HFF-Myc (cell line): ENCODE results near the gene KCNN3.

ENCODE experiments used
- DNase-seq: peaks from one replicate; pipeline ENCODE4 v3.0.0-alpha.2; 2011; ENCODE audit warnings: low read depth; ENCODE audit errors: extremely low read depth
- H3K4me3 ChIP-seq: replicated peaks from 2 replicates; pipeline ENCODE4 v1.5.1; 2011; ENCODE audit warnings: low read depth, mild to moderate bottlenecking, control low read depth, low read length
- CTCF ChIP-seq: IDR thresholded peaks from 2 replicates; pipeline ENCODE4 v1.5.1; 2012; ENCODE audit warnings: mild to moderate bottlenecking, low read depth, low read length, control low read depth; ENCODE audit errors: missing control alignments

The KCNN3 gene

GRCh38 chr1:154809436-154810413 is 60.4 kb downstream of the KCNN3 start:
- no peak for TF ChIP-seq CTCF
- no peak for DNase-seq

GRCh38 chr1:154808909-154809262 is 61.2 kb downstream of the KCNN3 start:
- TF ChIP-seq CTCF, result no peak
- no peak for DNase-seq
- H3K4me3 ChIP-seq, result no peak overlapping the region

More at GRCh38 chr1:154809436-154810413, 60.4 kb downstream of the KCNN3 start:
- no peak overlapping the region for H3K4me3 ChIP-seq

GRCh38 chr1:154808261-154808908 is 61.7 kb downstream of the KCNN3 start:
- no peak for DNase-seq
- H3K4me3 ChIP-seq, result no peak overlapping the region

GRCh38 chr1:154807048-154807591 is 63.0 kb downstream of the KCNN3 start:
- TF ChIP-seq CTCF, result no peak
- DNase-seq, result no peak
- no peak overlapping the region for H3K4me3 ChIP-seq

More at GRCh38 chr1:154808261-154808908, 61.7 kb downstream of the KCNN3 start:
- no peak for TF ChIP-seq CTCF

DNA sequence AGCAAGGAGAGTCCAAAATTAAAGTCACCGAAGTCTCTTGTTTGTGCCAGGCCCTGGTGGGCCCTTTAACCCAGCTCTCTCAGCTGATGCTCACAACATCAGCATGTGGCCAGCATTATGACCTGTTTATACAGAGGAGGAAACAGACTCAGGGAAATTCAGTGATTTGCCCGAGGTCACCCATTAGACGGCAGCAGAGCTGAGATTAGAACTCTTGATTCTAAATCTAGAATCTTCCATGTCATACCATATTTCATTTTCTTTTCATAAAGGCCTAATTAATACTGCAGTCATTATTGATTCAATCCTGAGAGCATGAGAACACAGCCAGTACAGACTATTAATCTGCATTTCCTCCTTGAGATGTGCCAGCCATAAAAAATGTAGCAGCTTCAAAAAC is 63.7 kb downstream of the KCNN3 start:
- H3K4me3 ChIP-seq, result no peak overlapping the region
- TF ChIP-seq CTCF, result no peak
- no peak for DNase-seq

GRCh38 chr1:154802982-154803920 is 66.8 kb downstream of the KCNN3 start:
- H3K4me3 ChIP-seq, result no peak overlapping the region
- DNase-seq, result no peak
- no peak for TF ChIP-seq CTCF
